HG03432 (cell line): ENCODE data around the gene FUT6.
"Not testable (repeated sequence)": the region's sequence is repeated elsewhere in the genome, so short reads cannot be mapped to it uniquely, and the experiment has no call there.

Experiments used
- ATAC-seq: cut with Tn5 transposase; IDR thresholded peaks from one replicate; pipeline ENCODE4 v1.9.1; 2021; ENCODE audit warnings: mild to moderate bottlenecking, moderate library complexity; ENCODE audit not compliant: unreplicated experiment

The FUT6 gene

GRCh38 chr19:5863030-5863665 is 23.6 kb upstream of the FUT6 start:
- ATAC-seq = no peak

GRCh38 chr19:5857203-5858081 is 17.9 kb upstream of the FUT6 start:
- ATAC-seq = no peak

- ATAC-seq = not testable (repeated sequence)
These were observed 15.6 kb upstream of the FUT6 start for GRCh38 chr19:5855151-5855550.

- not testable (repeated sequence) for ATAC-seq
These were observed 14.6 kb upstream of the FUT6 start for GRCh38 chr19:5854121-5854520.

GRCh38 chr19:5851302-5851701 is 11.8 kb upstream of the FUT6 start, which contains the start of gene FUT3:
FUT3 (minus strand) TSS chr19:5851449.
- ATAC-seq = no peak

- ATAC-seq = no peak
These were observed 11.3 kb upstream of the FUT6 start for GRCh38 chr19:5850743-5851293.

GRCh38 chr19:5850189-5850588 is 10.7 kb upstream of the FUT6 start:
- no peak for ATAC-seq

GRCh38 chr19:5848621-5849020 is 9.1 kb upstream of the FUT6 start:
- ATAC-seq = not testable (repeated sequence)

- ATAC-seq = not testable (repeated sequence)
These were observed 8.3 kb upstream of the FUT6 start for GRCh38 chr19:5847846-5848245.

- no peak for ATAC-seq
These were observed 5.2 kb upstream of the FUT6 start for GRCh38 chr19:5844456-5845433.

GRCh38 chr19:5843295-5843927 is 3.9 kb upstream of the FUT6 start:
- no peak for ATAC-seq

GRCh38 chr19:5841735-5842111 is 2.2 kb upstream of the FUT6 start:
- ATAC-seq = not testable (repeated sequence)

GRCh38 chr19:5838353-5839064 is 993 bp downstream of the FUT6 start:
- no peak for ATAC-seq

- no peak for ATAC-seq
These were observed 1.6 kb downstream of the FUT6 start for GRCh38 chr19:5837761-5838352.

- ATAC-seq = no peak
These were observed 6.8 kb downstream of the FUT6 start for GRCh38 chr19:5832527-5833216.

GRCh38 chr19:5832061-5832460 is 7.4 kb downstream of the FUT6 start:
- ATAC-seq = no peak

- no peak for ATAC-seq
These were observed 8.3 kb downstream of the FUT6 start for GRCh38 chr19:5831159-5831558.

GRCh38 chr19:5829567-5830310 is 9.8 kb downstream of the FUT6 start:
- no peak for ATAC-seq
